ENCODE data around the gene METAP1.

Gene METAP1

DNA sequence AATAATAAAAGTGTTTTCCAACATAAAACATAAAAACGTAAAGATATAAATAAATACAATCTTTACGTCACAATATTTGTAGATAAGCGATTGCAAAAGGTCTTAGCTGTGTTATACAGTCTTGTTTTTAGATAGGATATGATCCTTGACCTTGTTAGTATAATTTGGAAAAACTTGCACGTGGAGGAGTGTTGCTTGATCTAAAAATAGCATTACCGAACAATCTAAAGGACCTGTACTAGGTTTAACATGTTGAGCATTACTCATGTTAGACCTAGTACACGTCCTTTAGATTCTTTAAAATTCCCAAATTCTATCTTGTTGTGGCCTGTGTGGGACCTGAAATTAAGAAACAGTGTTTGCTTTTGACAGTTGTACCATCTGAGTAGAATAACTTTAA, 1.6 kb downstream of the METAP1 start:
- DNase-seq (ENCODE audit: low spot score) = no peak

DNA sequence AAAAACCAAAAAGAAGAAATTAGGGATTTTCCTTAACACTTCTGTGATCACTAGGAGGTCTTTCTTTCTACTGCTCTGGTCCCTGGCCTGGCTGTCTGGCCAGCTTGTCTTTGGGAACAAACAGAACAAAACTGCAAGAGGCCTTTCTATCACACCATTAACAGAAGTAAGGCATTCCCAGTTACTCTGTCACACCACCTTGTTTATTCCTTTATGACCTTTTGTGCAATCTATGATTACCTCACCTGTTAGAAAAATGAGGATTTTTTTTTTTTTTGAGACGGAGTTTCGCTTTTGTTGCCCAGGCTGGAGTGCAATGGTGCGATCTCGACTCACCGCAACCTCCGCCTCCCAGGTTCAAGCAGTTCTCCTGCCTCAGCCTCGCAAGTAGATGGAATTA, 3.0 kb downstream of the METAP1 start:
- no peak for DNase-seq (ENCODE audit: low spot score)

DNA sequence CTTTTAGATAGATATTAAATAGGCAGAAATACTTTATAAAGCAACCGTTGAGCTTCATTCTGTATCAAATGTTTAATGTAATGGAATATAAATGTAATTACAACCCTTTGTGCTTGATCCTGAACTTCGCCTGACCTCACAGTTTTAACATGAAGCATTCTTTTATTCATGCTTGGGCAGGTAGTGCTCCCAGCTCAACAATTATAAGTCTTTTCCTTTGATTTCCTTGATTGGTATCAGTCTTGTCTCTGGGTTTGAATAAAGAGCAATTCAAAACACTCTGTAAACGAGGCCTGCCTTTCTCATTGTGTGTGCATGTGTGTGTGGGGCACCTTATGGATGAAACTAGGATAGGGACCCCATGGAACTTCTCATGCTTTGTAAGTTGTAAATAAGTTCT, 6.8 kb downstream of the METAP1 start:
- DNase-seq (ENCODE audit: low spot score) = no peak

DNA sequence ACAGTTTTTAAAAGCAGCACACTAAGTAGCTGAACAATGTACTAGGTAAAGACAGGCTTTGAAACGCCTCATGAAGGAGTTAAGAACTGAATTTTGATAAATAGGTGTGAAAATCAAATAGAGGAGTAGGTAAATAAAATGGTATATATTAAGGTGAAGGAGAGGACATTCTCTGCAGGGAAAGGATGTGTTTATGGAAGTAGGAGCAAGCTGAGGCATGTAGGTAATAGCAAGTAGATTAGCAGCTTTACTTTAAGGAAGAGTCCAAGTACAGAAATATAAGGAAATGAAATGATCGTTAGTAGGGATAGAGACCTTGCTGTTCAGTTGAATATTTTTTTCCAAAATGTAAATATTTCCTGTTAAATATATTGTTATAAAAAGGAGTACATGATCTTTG, 12.5 kb downstream of the METAP1 start:
- DNase-seq (ENCODE audit: low spot score) = no peak

DNA sequence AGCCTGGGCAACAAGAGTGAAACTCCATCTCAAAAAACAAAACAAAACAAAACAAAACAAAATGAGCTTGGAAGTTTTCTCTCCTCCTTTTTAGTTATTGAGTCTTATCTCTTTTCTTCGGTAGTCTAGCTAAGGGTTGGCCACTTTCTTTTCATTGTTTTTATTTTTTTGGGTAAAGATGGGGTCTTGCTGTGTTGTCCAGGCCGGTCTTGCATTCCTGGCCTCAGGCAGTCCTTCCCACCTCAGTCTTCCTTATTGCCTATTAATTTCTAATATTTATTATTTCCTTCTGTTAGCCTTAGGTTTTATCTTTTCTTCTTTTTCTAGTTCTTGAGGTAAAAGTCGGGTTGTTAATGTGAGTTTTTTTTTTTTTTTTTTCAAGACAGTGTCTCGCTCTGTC, 16.4 kb downstream of the METAP1 start:
- no peak for DNase-seq (ENCODE audit: low spot score)

DNA sequence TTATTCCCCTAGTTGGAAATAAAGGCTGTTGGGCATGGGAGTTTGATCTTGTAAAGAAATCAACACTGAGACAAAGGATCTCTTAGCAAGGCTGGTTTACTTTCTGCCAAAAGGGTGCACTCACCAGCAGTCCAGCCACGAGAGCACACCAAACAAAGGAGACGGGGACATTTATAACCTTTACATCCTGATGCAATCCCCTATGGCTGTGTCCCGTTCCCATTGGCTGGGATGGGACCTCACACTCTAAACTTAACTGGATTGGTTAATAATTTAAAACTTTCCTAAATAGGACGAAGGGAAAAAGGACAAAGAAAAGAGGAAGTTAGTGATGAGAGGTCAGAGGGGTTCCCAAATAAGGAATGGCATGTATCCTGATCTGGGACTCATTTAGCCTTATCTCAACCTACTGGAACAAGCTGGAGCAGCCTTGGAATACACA, 17.9 kb downstream of the METAP1 start:
- no peak for DNase-seq (ENCODE audit: low spot score)

DNA sequence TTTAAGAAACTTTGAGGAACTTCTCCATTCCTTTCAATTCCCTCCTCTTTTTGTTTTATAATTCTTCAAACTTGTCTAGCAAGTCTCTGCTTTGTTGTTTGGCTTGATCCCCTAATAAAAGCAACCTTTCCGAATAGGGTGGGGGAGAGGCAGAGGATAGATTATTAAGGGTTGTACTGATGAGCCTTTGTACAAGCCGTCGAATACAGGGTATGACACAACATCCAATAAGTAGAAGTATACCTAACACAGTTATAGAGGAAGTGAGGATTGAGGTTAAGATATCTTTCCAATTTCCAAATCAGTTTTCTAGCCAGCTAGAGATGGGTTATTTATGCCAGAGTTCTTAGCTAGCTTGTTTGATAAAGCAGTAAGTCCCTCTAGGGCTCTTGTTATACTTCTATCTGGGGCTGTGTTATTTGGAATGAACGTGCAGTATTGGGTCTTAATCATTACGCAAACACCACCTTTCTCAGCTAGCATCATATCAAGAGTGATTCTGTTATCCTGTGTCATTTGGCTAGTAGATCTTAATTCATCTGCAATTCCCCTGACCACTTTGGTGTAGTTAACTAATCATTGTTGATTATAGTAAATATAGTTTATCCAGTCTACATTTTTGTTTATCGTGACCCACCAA, 18.5 kb downstream of the METAP1 start:
- DNase-seq (ENCODE audit: low spot score) = no peak

DNA sequence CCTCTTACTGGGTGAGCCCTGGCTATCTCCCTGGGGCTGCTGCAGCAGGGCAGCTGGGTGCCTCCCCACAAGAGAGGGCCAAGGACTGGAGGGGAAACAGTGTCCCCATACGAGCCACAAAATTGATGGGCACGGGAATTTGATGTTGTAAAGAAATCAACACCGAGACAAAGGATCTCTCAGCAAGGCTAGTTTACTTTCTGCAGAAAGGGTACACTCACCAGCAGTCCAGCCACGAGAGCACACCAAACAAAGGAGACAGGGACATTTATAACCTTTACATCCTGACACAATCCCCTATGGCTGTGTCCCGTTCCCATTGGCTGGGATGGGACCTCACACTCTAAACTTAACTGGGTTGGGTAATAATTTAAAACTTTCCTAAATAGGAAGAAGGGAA, 25.9 kb downstream of the METAP1 start:
- no peak for DNase-seq (ENCODE audit: low spot score)

DNA sequence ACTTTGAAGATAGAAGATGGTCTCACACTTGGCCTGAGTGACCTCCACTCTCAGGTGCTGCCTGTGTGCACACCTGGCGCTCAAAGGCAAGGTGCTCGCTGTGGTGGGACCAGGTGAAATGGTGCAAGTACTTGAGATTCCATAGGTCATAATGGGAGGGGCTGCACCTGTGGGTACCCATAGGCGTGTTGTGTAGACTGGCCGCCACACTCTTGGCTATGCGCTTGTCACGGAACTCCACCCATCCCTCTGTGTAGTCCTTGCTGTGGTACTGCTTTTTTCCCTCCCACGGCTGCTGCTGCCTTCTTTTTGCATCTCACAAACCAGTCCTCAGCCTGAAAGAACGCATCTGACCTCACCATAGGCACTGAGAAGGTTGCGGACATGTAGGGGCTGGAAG, 27.0 kb downstream of the METAP1 start:
- DNase-seq (ENCODE audit: low spot score) = no peak

DNA sequence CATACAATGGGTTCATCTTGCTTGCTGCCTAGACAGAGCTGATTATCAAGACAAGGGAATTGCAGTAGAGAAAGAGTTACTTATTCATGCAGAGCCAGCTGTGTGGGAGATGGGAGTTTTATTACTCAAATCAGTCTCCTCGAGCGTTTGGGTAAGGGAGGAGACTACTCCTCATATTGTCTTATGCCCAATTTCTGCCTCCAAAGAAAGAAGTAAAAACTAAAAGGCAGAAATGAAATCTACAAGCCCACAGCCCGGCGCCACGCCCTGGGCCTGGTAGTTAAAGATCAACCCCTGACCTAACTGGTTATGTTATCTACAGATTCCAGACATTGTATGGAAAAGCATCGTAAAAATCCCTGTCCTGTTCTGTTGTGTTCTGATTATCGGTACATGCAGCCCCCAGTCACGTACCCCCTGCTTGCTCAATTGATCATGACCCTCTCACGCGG, 28.3 kb downstream of the METAP1 start:
- peak; percentile 31 for DNase-seq (ENCODE audit: low spot score)

DNA sequence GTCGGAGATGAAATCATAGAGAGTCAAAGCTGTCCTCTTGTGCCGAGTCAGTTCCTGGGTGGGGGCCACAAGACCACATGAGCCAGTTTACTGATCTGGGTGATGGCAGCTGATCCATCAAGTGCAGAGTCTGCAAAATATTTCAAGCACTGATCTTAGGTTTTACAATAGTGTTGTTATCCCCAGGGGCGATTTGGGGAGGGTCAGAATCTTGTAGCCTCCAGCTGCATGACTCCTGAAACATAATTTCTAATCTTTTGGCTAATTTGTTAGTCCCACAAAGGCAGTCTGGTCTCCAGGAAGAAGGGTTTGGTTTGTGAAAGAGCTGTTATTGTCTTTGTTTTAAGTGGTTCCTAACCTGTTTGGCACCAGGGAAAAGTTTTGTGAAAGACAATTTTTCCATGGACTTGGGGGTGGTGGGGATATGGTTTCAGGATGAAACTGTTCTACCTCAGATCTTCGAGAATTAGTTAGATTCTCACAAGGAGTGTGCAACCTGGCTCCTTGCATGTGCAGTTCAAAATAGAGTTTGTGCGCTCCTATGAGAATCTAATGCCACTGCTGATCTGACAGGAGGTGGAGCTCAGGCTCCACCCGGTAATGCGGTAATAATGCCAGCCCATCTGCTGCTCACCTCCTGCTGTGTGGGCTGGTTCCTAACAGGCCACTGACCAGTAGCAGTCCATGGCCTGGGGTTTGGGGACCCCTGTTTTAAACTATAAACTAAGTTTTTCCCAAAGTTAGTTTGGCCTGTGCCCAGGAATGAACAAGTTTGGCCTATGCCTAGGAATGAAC, 29.2 kb downstream of the METAP1 start:
- DNase-seq (ENCODE audit: low spot score) = peak; percentile 24

DNA sequence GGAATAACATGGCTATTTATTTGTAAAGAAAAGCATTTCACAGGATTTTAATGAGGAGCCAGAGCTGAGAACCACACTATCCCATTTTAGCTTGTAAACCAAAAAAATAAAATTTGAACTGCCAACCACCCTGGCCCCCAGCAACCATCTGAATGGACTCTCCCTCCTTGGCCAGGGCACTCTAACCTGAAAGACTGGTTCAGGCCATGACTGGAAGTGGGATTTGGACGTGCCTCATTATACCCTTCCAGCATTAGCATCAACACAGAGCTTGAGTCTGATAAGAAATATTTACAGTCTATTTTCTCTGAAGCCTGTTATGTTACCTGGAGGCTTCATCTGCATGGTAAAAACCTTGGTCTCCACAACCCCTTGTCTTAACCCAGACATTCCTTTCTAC, 30.0 kb downstream of the METAP1 start:
- no peak for DNase-seq (ENCODE audit: low spot score)

DNA sequence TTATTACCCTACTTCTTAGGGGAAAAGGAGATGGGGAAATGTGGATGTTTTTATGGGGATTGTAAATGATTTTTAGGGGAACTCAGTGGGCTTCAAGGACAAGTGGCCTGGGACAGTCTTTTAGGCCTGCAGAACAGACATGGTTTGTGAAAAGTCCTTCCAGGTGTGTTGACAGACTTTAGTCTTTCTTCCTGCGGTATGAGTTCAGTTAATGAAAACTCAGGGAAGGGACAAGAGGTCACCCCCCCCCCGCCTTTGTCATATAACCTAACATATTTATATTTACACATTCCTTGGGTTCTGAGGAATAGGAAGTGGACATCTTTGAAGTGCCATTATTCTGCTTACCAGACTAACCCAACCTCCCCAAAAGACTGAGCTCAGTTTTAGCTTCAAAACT, 31.8 kb downstream of the METAP1 start:
- DNase-seq (ENCODE audit: low spot score) = no peak

DNA sequence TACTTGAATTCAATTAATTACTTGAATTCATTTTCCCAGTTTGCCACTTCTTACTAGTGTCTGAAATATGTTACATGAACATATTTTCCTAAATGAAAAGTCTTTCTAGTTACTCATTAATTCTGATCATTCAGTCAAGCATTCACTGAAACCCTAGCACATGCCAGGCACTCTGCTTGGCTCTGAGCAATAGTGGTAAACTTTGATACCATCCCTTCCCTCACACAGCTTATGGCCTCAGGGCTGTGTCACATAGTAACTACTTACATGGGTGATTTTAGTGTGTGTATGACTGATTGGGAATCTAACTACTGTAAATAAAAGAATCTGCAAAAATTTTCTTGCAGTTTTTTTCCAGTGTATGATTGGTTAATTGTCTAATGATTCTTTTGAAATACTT, 32.7 kb downstream of the METAP1 start:
- DNase-seq (ENCODE audit: low spot score) = no peak

DNA sequence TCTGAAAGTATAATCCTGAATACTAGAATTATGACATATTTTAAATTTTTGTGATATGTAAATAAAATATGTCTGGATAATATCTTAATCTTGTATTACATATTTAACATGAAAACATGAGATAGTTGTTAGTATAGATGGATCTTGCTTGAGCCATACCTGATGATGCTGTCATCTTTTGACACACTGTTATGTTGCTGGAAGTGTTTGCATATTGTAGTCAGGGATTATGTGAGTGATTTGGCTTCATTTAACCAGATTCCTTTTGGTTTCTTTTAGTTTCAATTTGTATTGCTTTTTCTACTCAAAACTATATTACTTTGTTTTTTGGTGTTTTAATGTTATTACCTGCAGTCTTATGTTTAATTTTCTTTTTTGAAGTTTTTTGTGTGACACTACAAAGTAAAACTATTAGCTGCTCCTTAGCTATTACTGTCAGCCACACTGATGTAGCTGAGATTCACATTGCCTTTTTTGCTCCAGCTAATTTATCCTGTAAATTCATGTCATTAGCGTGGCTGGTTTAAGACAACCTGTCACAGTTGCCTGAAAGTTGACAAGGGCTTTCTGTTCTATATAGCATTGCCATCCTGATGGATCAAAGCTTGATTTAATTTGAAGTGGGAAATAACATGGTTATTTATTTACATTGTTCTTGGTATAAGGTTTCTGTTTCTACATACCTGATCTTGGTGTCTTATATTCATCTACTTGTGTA, 33.7 kb downstream of the METAP1 start:
- DNase-seq (ENCODE audit: low spot score) = no peak

DNA sequence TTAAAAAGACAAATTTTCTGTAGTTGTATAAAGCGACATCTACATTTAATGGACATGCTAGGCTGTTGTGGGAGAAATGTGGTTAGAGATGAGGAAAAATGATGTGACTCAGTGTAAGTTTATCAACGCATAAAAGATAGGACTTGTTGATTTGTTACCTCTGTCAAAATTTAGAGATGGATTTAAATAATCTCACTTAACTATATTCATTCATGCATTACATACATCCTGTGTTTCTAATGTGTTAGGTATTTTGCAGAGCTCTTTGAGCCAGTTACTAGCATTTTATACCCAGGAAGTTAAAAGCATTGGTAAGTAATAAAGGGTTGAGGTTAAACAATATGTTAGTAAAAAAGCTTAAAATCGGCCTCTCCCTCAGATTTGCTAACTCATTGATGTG, 34.3 kb downstream of the METAP1 start:
- DNase-seq (ENCODE audit: low spot score) = no peak

DNA sequence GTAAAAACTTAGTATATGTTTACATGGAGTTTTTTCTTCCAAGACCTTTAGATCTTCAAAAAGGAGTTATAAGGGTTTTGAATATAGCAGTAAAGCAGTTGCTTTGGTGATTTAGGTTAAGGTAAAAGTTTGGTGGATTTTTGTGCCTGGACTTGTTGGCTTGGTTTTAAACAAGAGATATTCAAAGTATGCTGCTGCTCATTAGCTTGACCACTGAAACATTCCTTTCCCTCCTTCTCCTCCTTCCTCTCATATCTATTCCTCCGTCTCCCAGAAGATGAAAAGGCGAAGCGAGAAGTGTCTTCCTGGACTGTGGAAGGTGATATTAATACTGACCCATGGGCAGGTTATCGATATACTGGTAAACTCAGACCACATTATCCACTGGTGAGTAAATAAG, 38.4 kb downstream of the METAP1 start:
- DNase-seq (ENCODE audit: low spot score) = no peak

DNA sequence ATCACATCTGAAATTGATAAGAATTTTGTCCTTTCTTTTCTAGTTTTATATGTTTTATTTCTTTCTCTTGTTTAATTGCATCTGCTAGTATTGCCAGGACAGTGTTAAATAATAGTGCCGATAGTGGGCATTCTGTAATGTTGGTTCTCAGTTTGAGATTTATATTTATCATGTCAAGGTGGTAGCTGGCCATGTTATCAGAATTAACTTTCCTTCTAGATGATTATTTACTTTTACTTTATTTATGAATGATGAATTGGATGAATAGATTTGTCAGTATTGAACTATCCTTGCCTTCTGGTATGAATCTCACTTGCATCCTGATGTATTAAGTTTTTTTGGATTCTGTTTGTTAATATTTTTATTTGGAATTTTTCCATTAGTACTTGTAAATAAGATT, 42.7 kb downstream of the METAP1 start:
- DNase-seq (ENCODE audit: low spot score) = no peak

DNA sequence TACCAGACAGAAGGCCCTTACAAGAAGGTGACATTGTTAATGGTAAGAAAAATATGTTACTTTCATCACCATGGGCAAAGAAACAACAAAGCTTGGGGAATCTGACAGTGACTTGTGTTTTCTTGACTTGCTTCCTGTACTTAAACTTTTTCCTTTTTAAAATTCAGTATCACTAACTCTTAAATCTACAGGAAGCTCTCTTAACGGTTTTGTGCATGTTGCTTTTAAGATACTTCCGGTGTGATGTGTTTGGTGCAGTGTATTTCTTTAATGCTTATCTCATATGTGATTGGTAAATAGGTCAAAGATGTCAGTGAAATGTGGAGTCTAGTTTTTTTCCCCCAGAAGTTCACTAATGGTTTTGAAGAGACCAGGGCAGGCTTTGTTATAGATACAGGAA, 47.8 kb downstream of the METAP1 start:
- DNase-seq (ENCODE audit: low spot score) = no peak

DNA sequence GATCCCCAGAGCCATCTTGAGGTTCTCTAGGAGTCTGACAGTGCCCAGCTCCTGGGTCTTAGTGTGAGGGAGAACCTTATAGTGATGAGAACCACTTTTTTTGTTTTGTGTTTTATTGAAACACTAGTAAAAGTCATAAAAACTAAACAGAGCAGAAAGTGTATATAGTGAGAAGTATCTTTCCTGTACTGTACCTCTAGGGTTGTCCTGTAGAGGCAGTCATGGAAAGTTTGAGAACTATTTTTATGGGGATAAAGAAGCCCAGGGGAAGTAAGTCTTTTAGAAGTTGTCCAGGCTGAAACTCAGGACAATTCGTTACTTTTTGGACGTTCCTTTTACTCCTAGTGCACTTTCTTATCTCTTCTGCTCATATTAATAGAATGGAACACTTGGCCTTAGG, 52.2 kb downstream of the METAP1 start:
- no peak for DNase-seq (ENCODE audit: low spot score)

DNA sequence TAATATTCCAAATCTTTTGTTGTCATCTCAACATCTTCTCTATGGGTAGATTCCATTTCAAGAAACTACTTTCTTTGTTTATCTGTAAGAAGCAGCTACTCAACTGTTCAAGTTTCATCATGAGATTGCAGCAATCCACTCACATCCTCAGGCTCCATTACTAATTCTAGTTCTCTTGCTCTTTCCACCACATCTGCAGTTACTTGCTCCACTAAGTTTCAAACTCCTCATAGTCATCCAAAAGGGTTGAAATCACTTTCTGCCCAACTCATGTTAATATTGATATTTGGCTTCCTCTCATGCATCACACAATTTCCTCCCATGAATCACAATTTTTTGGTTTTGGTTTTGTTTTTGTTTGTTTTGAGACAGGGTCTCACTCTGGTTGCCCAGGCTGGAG, 57.4 kb downstream of the METAP1 start:
- no peak for DNase-seq (ENCODE audit: low spot score)

DNA sequence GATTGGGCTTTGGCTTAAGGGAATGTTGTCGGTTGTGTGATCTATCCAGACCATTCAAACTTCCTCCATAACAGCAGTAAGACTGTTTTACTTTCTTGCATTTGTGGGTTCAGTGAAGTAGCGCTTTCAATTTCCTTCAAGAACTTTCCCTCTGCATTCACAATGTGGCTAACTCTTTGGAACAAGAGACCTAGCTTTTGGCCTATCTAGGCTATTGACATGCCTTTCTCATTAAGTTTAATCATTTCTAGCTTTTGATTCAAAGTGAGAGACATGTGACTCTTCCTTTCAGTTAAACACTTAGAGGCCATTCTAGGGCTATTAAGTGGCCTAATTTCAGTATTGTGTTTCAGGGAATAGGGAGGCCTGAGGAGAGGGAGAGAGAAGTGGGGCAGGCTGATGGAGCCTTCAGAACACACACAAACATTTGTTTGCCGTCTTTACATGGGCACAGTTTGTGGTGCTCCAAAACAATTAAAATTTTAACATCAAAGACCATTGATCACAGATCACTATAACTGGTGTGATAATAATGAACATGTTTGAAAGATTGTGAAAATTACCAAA, 59.0 kb downstream of the METAP1 start:
- no peak for DNase-seq (ENCODE audit: low spot score)

DNA sequence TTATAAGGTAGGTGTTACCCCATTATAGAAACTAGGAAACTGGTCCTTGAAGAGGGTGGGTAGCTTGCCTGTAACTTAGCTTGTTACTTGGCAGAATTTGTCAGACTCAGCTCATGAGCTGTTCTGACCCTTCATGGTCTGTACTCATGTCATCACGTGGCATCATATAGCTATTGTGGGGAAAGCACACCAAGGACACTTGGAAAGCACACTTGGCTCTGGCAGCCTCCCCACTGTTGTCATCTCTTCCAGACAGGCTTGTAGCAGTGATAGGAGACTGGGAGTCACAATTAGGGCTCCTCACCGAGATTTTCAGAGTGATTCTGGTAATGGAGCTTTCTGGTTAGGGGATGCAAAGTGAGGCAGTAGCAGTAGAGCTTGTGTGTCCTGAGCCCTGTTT, 62.7 kb downstream of the METAP1 start:
- no peak for DNase-seq (ENCODE audit: low spot score)
